ENCODE measurements around the gene AFG1L.
A peak's percentile ranks its signal among the peaks of the same experiment; 100 is the strongest.
"Not testable (repeated sequence)": the region's sequence is repeated elsewhere in the genome, so short reads cannot be mapped to it uniquely, and the experiment has no call there.

AFG1L gene

GRCh38 chr6:108294727-108295625 lies at the start of gene AFG1L:
TSS of gene AFG1L (plus strand) at chr6:108295054. CDS start at chr6:108295080, 26 bp downstream.
- no peaks in the 10 kb centered on the region for H3K27me3 ChIP-seq (ENCODE audit: control insufficient read depth in 1 of 2, insufficient read depth in 2 of 2, low read length in 2 of 2)
- H3K27ac ChIP-seq (ENCODE audit: low read depth, low read length), result peak within 1 kb of the TSS; percentile 91
- H3K9ac ChIP-seq (ENCODE audit: low read length), result peak within 1 kb of the TSS; percentile 57
- no peaks in the 10 kb centered on the region for H3K36me3 ChIP-seq (ENCODE audit: insufficient read depth, low read length)
- H3K4me1 ChIP-seq (ENCODE audit: insufficient read depth, low read length), result peaks cover 7% of the 10 kb centered on the region
- no peaks in the 10 kb centered on the region for H3K9me3 ChIP-seq (ENCODE audit: low read length)
- peak within 1 kb of the TSS; percentile 84 to 97 for H3K4me3 ChIP-seq (ENCODE audit: low read depth in 1 of 2, low read length in 2 of 2)

- H3K36me3 ChIP-seq (ENCODE audit: insufficient read depth, low read length); H3K27me3 ChIP-seq (ENCODE audit: control insufficient read depth in 1 of 2, insufficient read depth in 2 of 2, low read length in 2 of 2); H3K9me3 ChIP-seq (ENCODE audit: low read length); H3K4me3 ChIP-seq (ENCODE audit: low read depth in 1 of 2, low read length in 2 of 2); H3K27ac ChIP-seq (ENCODE audit: low read depth, low read length); H3K4me1 ChIP-seq (ENCODE audit: insufficient read depth, low read length); H3K9ac ChIP-seq (ENCODE audit: low read length): not testable (repeated sequence)
Observed at GRCh38 chr6:108245095-108245494, 49.8 kb upstream of the AFG1L start.

- Histone ChIP-seq H3K36me3 (ENCODE audit: insufficient read depth, low read length) (no peaks in the 10 kb centered on the region), H3K9me3 (ENCODE audit: low read length) (no peaks in the 10 kb centered on the region), H3K4me1 (ENCODE audit: insufficient read depth, low read length) (peaks cover 24% of the 10 kb centered on the region), H3K27me3 (ENCODE audit: control insufficient read depth in 1 of 2, insufficient read depth in 2 of 2, low read length in 2 of 2) (no peaks in the 10 kb centered on the region), H3K4me3 (ENCODE audit: low read depth in 1 of 2, low read length in 2 of 2) (no peak overlapping the region), H3K9ac (ENCODE audit: low read length) (no peak overlapping the region), H3K27ac (ENCODE audit: low read depth, low read length) (no peak overlapping the region)
Observed at GRCh38 chr6:108247965-108248536, 46.8 kb upstream of the AFG1L start.

- H3K4me1 ChIP-seq (ENCODE audit: insufficient read depth, low read length), result peaks cover 24% of the 10 kb centered on the region
- H3K9ac ChIP-seq (ENCODE audit: low read length), result no peak overlapping the region
- no peaks in the 10 kb centered on the region for H3K27me3 ChIP-seq (ENCODE audit: control insufficient read depth in 1 of 2, insufficient read depth in 2 of 2, low read length in 2 of 2)
- H3K27ac ChIP-seq (ENCODE audit: low read depth, low read length), result no peak overlapping the region
- no peaks in the 10 kb centered on the region for H3K9me3 ChIP-seq (ENCODE audit: low read length)
- no peak overlapping the region for H3K4me3 ChIP-seq (ENCODE audit: low read depth in 1 of 2, low read length in 2 of 2)
- H3K36me3 ChIP-seq (ENCODE audit: insufficient read depth, low read length), result no peaks in the 10 kb centered on the region
Observed at GRCh38 chr6:108250240-108250866, 44.5 kb upstream of the AFG1L start.

GRCh38 chr6:108251252-108251651 lies 43.6 kb upstream of the AFG1L start:
- H3K9me3 ChIP-seq (ENCODE audit: low read length), result no peaks in the 10 kb centered on the region
- H3K4me3 ChIP-seq (ENCODE audit: low read depth in 1 of 2, low read length in 2 of 2), result no peak overlapping the region
- H3K27me3 ChIP-seq (ENCODE audit: control insufficient read depth in 1 of 2, insufficient read depth in 2 of 2, low read length in 2 of 2), result no peaks in the 10 kb centered on the region
- peaks cover 24% of the 10 kb centered on the region for H3K4me1 ChIP-seq (ENCODE audit: insufficient read depth, low read length)
- H3K9ac ChIP-seq (ENCODE audit: low read length), result no peak overlapping the region
- H3K36me3 ChIP-seq (ENCODE audit: insufficient read depth, low read length), result no peaks in the 10 kb centered on the region
- H3K27ac ChIP-seq (ENCODE audit: low read depth, low read length), result no peak overlapping the region

GRCh38 chr6:108252055-108252454 lies 42.8 kb upstream of the AFG1L start:
- peaks cover 24% of the 10 kb centered on the region for H3K4me1 ChIP-seq (ENCODE audit: insufficient read depth, low read length)

GRCh38 chr6:108253241-108253640 lies 41.6 kb upstream of the AFG1L start:
- Histone ChIP-seq H3K4me3 (ENCODE audit: low read depth in 1 of 2, low read length in 2 of 2) (no peak overlapping the region), H3K9ac (ENCODE audit: low read length) (no peak overlapping the region), H3K4me1 (ENCODE audit: insufficient read depth, low read length) (peaks cover 20% of the 10 kb centered on the region), H3K9me3 (ENCODE audit: low read length) (no peaks in the 10 kb centered on the region), H3K27ac (ENCODE audit: low read depth, low read length) (no peak overlapping the region), H3K36me3 (ENCODE audit: insufficient read depth, low read length) (no peaks in the 10 kb centered on the region), H3K27me3 (ENCODE audit: control insufficient read depth in 1 of 2, insufficient read depth in 2 of 2, low read length in 2 of 2) (no peaks in the 10 kb centered on the region)

More at GRCh38 chr6:108252055-108252454, 42.8 kb upstream of the AFG1L start:
- no peaks in the 10 kb centered on the region for H3K9me3 ChIP-seq (ENCODE audit: low read length)
- no peak overlapping the region for H3K9ac ChIP-seq (ENCODE audit: low read length)
- H3K4me3 ChIP-seq (ENCODE audit: low read depth in 1 of 2, low read length in 2 of 2), result no peak overlapping the region
- H3K27me3 ChIP-seq (ENCODE audit: control insufficient read depth in 1 of 2, insufficient read depth in 2 of 2, low read length in 2 of 2), result no peaks in the 10 kb centered on the region
- no peaks in the 10 kb centered on the region for H3K36me3 ChIP-seq (ENCODE audit: insufficient read depth, low read length)
- no peak overlapping the region for H3K27ac ChIP-seq (ENCODE audit: low read depth, low read length)

- peaks cover 22% of the 10 kb centered on the region for H3K4me1 ChIP-seq (ENCODE audit: insufficient read depth, low read length)
- H3K9ac ChIP-seq (ENCODE audit: low read length), result no peak overlapping the region
- H3K27ac ChIP-seq (ENCODE audit: low read depth, low read length), result no peak overlapping the region
- no peaks in the 10 kb centered on the region for H3K36me3 ChIP-seq (ENCODE audit: insufficient read depth, low read length)
- H3K27me3 ChIP-seq (ENCODE audit: control insufficient read depth in 1 of 2, insufficient read depth in 2 of 2, low read length in 2 of 2), result no peaks in the 10 kb centered on the region
- H3K4me3 ChIP-seq (ENCODE audit: low read depth in 1 of 2, low read length in 2 of 2), result no peak overlapping the region
- H3K9me3 ChIP-seq (ENCODE audit: low read length), result no peaks in the 10 kb centered on the region
Observed at GRCh38 chr6:108254433-108255410, 40.1 kb upstream of the AFG1L start.

GRCh38 chr6:108260126-108260808 lies 34.6 kb upstream of the AFG1L start:
- Histone ChIP-seq H3K27me3 (ENCODE audit: control insufficient read depth in 1 of 2, insufficient read depth in 2 of 2, low read length in 2 of 2) (no peaks in the 10 kb centered on the region), H3K4me3 (ENCODE audit: low read depth in 1 of 2, low read length in 2 of 2) (peak overlapping the region; percentile 94 to 95), H3K9me3 (ENCODE audit: low read length) (no peaks in the 10 kb centered on the region), H3K36me3 (ENCODE audit: insufficient read depth, low read length) (no peaks in the 10 kb centered on the region), H3K9ac (ENCODE audit: low read length) (peak overlapping the region; percentile 90), H3K4me1 (ENCODE audit: insufficient read depth, low read length) (peaks cover 11% of the 10 kb centered on the region), H3K27ac (ENCODE audit: low read depth, low read length) (peak overlapping the region; percentile 90)

GRCh38 chr6:108260809-108261569 lies 33.9 kb upstream of the AFG1L start, which contains the start of gene SNX3:
TSS of gene SNX3 (minus strand) at chr6:108261040. CDS start at chr6:108260921, 119 bp downstream.
- peak within 1 kb of the TSS; percentile 94 to 95 for H3K4me3 ChIP-seq (ENCODE audit: low read depth in 1 of 2, low read length in 2 of 2)
- no peaks in the 10 kb centered on the region for H3K27me3 ChIP-seq (ENCODE audit: control insufficient read depth in 1 of 2, insufficient read depth in 2 of 2, low read length in 2 of 2)
- H3K27ac ChIP-seq (ENCODE audit: low read depth, low read length), result peak within 1 kb of the TSS; percentile 90
- peak within 1 kb of the TSS; percentile 90 for H3K9ac ChIP-seq (ENCODE audit: low read length)
- H3K9me3 ChIP-seq (ENCODE audit: low read length), result no peaks in the 10 kb centered on the region
- peaks cover 11% of the 10 kb centered on the region for H3K4me1 ChIP-seq (ENCODE audit: insufficient read depth, low read length)
- H3K36me3 ChIP-seq (ENCODE audit: insufficient read depth, low read length), result no peaks in the 10 kb centered on the region

All from muscle layer of colon (tissue), 2 donors.